Glutamatergic neuron (in vitro differentiated cells): ENCODE results near the gene CLOCK. TPM values are rescaled to one million over a fixed set of nuclear protein-coding genes. Genes with fewer than 3 reads are reported as not detected.

Source experiments
- DNase-seq: peaks from one replicate; pipeline ENCODE4 v3.0.0; 2022
- H3K27ac Mint-ChIP-seq: one replicate; pipeline ENCODE4 v1.8.0; 2020; ENCODE audit warnings: mild to moderate bottlenecking, mixed read lengths, inconsistent platforms; ENCODE audit not compliant: unreplicated experiment
- H3K27me3 Mint-ChIP-seq: one replicate; pipeline ENCODE4 v1.8.0; 2020; ENCODE audit warnings: mild to moderate bottlenecking, moderate library complexity, mixed read lengths, inconsistent platforms; ENCODE audit not compliant: unreplicated experiment
- H3K36me3 Mint-ChIP-seq: one replicate; pipeline ENCODE4 v1.8.0; 2020; ENCODE audit warnings: mild to moderate bottlenecking, mixed read lengths, inconsistent platforms; ENCODE audit not compliant: unreplicated experiment
- H3K4me1 Mint-ChIP-seq: one replicate; pipeline ENCODE4 v1.8.0; 2020; ENCODE audit warnings: mild to moderate bottlenecking, low read depth, mixed read lengths, inconsistent platforms; ENCODE audit not compliant: unreplicated experiment
- H3K4me3 Mint-ChIP-seq: one replicate; pipeline ENCODE4 v1.8.0; 2020; ENCODE audit warnings: mild to moderate bottlenecking, mixed read lengths, inconsistent platforms; ENCODE audit not compliant: unreplicated experiment
- H3K9me3 Mint-ChIP-seq: one replicate; pipeline ENCODE4 v1.8.0; 2020; ENCODE audit warnings: mild to moderate bottlenecking, moderate library complexity, mixed read lengths, inconsistent platforms; ENCODE audit not compliant: unreplicated experiment
- CTCF ChIP-seq: fragments of 200-600 bp; sonication (generic); IDR thresholded peaks from one replicate; pipeline ENCODE4 v1.5.0; 2021; ENCODE audit not compliant: partially characterized antibody, unreplicated experiment
- total RNA-seq: library from RNA; stranded (reverse); fragmentation: NEBNext Ultra II Directional; extraction: Animal tissue kit (Norgen Biotek cat#: 25700); gene quantifications from one replicate; pipeline ENCODE4 v1.2.1, GENCODE V29; 2021; ENCODE audit not compliant: unreplicated experiment

The CLOCK gene
- total RNA-seq, 1 donor from 2014 or later = 7.6 TPM

- H3K27me3 Mint-ChIP-seq = peaks cover 2% of the 10 kb centered on the region
- DNase-seq = no peak
- no peaks in the 10 kb centered on the region for H3K4me1 Mint-ChIP-seq
- H3K36me3 Mint-ChIP-seq = peaks cover 5% of the 10 kb centered on the region
- no peak overlapping the region for H3K27ac Mint-ChIP-seq
- H3K9me3 Mint-ChIP-seq = no peaks in the 10 kb centered on the region
- H3K4me3 Mint-ChIP-seq = no peak overlapping the region
- no peak for TF ChIP-seq CTCF
Observed at GRCh38 chr4:55517526-55518229, 29.0 kb downstream of the CLOCK start.

GRCh38 chr4:55512922-55513571 lies 33.7 kb downstream of the CLOCK start:
- no peak for DNase-seq
- TF ChIP-seq CTCF = no peak
- Mint-ChIP-seq H3K27ac (no peak overlapping the region), H3K27me3 (no peaks in the 10 kb centered on the region), H3K36me3 (peaks cover 2% of the 10 kb centered on the region), H3K4me3 (no peak overlapping the region), H3K9me3 (no peaks in the 10 kb centered on the region), H3K4me1 (no peaks in the 10 kb centered on the region)

GRCh38 chr4:55512077-55512476 lies 34.6 kb downstream of the CLOCK start:
- H3K4me3 Mint-ChIP-seq = no peak overlapping the region
- no peaks in the 10 kb centered on the region for H3K36me3 Mint-ChIP-seq
- TF ChIP-seq CTCF = no peak
- H3K4me1 Mint-ChIP-seq = no peaks in the 10 kb centered on the region
- no peak for DNase-seq
- no peaks in the 10 kb centered on the region for H3K27me3 Mint-ChIP-seq
- H3K27ac Mint-ChIP-seq = no peak overlapping the region
- no peaks in the 10 kb centered on the region for H3K9me3 Mint-ChIP-seq

- Mint-ChIP-seq H3K9me3 (no peaks in the 10 kb centered on the region), H3K4me3 (no peak overlapping the region), H3K27me3 (no peaks in the 10 kb centered on the region), H3K27ac (no peak overlapping the region), H3K4me1 (no peaks in the 10 kb centered on the region), H3K36me3 (no peaks in the 10 kb centered on the region)
- TF ChIP-seq CTCF = no peak
- no peak for DNase-seq
Observed at GRCh38 chr4:55510685-55511084, 36.0 kb downstream of the CLOCK start.

- Mint-ChIP-seq H3K9me3 (no peaks in the 10 kb centered on the region), H3K36me3 (no peaks in the 10 kb centered on the region), H3K27me3 (no peaks in the 10 kb centered on the region), H3K4me3 (no peak overlapping the region), H3K4me1 (no peaks in the 10 kb centered on the region), H3K27ac (no peak overlapping the region)
- no peak for DNase-seq
- TF ChIP-seq CTCF = no peak
Observed at GRCh38 chr4:55509266-55509665, 37.4 kb downstream of the CLOCK start.
